GM12873 (cell line): ENCODE measurements around the gene KLB.

Source experiments
- TF ChIP-seq, protein P1 (sequence below): IDR thresholded peaks from 2 replicates; pipeline ENCODE4 v1.5.1; 2012; ENCODE audit warnings: low read depth, mild to moderate bottlenecking, moderate library complexity, low read length, control low read depth; ENCODE audit not compliant: insufficient read depth; ENCODE audit errors: missing control alignments

KLB gene

DNA sequence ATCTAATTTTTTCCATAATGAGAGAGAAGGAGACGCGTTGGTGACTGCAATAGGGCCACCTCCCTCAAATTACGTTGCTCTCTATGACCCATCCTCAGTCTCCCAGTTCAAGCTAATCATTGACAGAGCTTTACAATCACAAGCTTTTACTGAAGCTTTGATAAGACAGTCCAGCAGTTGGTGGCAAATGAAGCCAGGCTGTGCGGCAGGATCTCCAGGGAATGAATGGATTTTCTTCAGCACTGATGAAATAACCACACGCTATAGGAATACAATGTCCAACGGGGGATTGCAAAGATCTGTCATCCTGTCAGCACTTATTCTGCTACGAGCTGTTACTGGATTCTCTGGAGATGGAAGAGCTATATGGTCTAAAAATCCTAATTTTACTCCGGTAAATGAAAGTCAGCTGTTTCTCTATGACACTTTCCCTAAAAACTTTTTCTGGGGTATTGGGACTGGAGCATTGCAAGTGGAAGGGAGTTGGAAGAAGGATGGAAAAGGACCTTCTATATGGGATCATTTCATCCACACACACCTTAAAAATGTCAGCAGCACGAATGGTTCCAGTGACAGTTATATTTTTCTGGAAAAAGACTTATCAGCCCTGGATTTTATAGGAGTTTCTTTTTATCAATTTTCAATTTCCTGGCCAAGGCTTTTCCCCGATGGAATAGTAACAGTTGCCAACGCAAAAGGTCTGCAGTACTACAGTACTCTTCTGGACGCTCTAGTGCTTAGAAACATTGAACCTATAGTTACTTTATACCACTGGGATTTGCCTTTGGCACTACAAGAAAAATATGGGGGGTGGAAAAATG is at the start of gene KLB:
KLB (plus strand) TSS at position 168 of the 821 bp plus-strand sequence; CDS start at position 188, 20 bp downstream.
- TF ChIP-seq, protein P1, sequence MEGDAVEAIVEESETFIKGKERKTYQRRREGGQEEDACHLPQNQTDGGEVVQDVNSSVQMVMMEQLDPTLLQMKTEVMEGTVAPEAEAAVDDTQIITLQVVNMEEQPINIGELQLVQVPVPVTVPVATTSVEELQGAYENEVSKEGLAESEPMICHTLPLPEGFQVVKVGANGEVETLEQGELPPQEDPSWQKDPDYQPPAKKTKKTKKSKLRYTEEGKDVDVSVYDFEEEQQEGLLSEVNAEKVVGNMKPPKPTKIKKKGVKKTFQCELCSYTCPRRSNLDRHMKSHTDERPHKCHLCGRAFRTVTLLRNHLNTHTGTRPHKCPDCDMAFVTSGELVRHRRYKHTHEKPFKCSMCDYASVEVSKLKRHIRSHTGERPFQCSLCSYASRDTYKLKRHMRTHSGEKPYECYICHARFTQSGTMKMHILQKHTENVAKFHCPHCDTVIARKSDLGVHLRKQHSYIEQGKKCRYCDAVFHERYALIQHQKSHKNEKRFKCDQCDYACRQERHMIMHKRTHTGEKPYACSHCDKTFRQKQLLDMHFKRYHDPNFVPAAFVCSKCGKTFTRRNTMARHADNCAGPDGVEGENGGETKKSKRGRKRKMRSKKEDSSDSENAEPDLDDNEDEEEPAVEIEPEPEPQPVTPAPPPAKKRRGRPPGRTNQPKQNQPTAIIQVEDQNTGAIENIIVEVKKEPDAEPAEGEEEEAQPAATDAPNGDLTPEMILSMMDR: no peak

DNA sequence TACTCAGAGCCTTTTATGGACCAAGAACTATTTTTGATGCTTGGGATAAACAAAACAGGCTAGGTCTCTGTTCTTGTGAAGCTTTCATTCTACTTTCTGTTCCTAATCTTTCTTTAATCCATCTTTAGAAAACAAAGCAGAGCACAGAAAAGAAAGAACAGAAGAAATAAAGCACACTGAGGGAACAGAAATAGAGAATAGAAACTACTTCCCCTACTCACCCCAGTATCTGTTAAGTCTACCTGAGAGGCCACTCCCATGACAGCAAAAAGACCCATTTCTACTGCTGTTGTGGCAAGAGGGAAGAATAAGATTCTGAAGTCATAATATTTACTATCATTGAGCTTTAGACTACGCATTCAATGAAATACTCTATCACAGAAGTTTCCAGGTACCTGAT is 49.7 kb upstream of the KLB start:
- TF ChIP-seq, protein P1: no peak

DNA sequence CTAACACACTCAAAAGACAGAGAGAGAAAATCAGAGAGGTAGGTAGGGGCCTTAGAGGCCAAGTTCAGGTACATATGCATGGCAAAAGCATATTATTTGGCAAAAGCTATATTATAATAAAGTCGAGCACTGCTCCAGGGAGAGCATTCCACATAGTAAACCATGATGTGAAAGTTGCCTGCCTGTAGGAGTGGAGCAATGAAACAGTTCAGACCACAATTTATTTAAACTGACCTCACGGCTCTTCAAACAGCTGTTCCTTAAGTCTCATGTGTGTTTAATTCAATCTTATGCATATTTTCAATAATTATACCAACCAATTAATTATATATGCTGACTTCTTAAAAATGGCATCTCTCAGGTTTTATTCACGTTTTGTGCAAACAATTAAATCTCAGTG is 43.9 kb upstream of the KLB start:
- TF ChIP-seq, protein P1: no peak

DNA sequence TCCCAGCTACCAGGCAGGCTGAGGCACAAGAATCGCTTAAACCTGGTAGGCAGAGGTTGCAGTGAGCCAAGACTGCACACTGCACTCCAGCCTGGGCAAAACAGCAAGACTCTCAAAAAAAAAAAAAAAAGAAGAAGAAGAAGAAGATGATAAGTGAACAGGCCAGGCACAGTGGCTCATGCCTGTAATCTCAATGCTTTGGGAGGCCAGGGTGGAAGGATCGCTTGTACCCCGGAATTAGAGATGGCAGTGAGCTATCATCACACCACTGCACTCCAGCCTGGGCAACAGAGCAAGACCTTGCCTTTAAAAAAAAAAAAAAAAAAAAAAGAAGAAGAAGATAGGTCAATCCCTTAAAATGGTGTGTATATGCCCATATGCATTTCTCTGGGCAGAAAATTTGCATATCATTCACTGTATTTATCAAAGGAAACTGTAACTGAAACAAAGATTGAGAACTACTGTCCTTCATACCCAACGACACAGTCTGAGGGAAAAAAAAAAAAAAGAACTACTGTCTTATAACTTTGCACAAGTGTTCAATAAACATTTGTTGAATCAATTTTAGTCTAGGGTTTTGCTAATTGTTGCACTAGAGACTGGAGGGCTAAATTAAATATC is 42.8 kb upstream of the KLB start:
- TF ChIP-seq, protein P1: no peak

DNA sequence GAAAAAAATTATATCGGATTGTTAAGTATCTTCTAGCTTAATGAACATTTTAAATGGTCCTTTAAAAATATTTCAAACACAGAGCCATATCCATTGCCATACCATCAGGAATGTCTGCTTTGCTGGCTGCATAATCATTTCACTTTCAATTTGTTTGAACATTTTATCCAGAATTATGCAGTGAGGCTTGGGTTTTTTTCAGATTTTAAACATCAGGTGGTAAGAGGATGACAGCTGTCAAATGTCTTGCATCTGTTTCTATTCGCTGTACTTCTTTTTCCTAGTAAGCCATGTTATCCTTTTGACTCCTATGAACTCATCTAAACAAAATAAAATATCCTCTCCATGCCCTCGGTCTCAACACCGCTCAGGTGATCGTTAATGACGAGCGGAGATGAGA is 41.4 kb upstream of the KLB start:
- TF ChIP-seq, protein P1: no peak

DNA sequence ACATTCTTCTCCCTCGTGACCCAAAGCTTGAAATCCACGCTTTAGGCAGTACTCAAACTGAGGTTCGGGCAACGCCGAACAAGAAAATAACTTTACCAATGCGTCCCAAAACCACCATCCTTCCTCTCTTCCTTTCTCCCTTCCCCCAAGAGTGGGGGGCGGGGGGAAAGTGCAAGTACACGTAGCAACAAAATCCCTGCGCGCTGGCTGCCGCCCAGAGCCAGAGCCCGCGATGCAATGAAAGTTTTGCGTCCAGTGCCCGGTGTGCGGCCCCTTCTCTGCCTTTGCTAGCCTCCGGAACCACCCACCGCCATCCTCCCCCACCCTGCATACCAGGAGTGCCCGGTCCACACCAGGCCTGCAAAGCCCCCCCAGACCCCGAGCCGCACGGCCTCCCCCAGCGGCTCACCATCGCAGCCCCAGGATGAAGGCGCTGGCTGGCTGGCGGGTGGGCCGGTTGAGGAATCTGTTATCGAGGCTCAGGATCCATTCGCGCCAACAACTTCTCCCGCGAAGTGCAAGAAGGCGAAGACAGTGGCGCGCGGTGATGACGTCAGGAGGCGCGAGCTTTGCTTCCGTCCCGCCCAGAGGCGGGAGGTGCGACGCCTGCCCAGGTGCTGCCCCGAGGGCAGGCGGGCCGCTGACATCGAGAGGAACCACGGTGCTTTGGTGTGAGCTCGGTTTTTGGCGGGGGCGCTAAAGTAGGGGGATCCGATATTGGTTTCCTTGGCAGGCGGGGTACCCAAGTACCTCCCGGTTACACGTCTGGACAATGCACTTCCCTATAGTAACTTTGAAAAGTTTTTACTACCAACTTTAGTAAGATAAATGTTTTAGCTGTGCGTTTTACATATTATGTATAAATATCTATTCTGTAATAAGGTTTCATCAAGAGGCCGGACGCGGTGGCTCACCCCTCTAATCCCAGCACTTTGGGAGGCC is 40.6 kb upstream of the KLB start, which contains the start of gene RFC1:
RFC1 (minus strand) TSS at position 533 of the 942 bp plus-strand sequence; CDS start at position 412, 121 bp downstream.
- TF ChIP-seq, protein P1: no peak
